HCT116 (cell line): ENCODE measurements around the gene ZDHHC3. TPM values are rescaled to one million over a fixed set of nuclear protein-coding genes. Genes with fewer than 3 reads are reported as not detected.
A peak's percentile ranks its signal among the peaks of the same experiment; 100 is the strongest.

Experiments used
- ATAC-seq: fragments of 200-7000 bp; cut with Tn5 transposase; 2 replicates; pipeline ENCODE4 v1.9.1; 2020; ENCODE audit warnings: mild to moderate bottlenecking, moderate library complexity
- BruUV-seq: library from RNA; stranded (reverse); fragments of 400-500 nt; replicated peaks from 2 replicates; lab custom pipeline; 2021; lab: Mats Ljungman, UMichigan
- CTCF ChIA-PET: fragments of 300-600 bp; sonication (Branson Sonifier 250); formaldehyde crosslinking; loops from one replicate; lab custom pipeline; 2021; ENCODE audit warnings: antibody characterized with exemption; lab: Charles Lee
- POLR2A ChIA-PET: fragments of 300-600, 350-600 bp; sonication (Branson Sonifier 250); formaldehyde crosslinking; loops from one replicate; lab custom pipeline; 2021; ENCODE audit warnings: antibody characterized with exemption; lab: Charles Lee
- RAD21 ChIA-PET, 2 experiments: fragments of 300-600 bp; sonication (Branson Sonifier 250); formaldehyde crosslinking; loops; one replicate each; lab custom pipeline; 2023; ENCODE audit warnings: low total read pairs in 2 of 2; ENCODE audit not compliant: uncharacterized antibody in 2 of 2, unreplicated experiment in 2 of 2, low non-redundant PET in 1 of 2; lab: Charles Lee
- DNase-seq: peaks from one replicate; pipeline ENCODE4 v3.0.0-alpha.2; 2010; ENCODE audit warnings: low read depth, low spot score
- H2AFZ ChIP-seq: fragments of 200-600 bp; shearing (Covaris generic), sonication (generic); 2 replicates; pipeline ENCODE4 v1.6.1; 2017; ENCODE audit warnings: low read depth, mixed run types, mixed read lengths, antibody characterized with exemption, low read length; ENCODE audit not compliant: poor library complexity, severe bottlenecking
- H3K27ac ChIP-seq: 2 replicates; pipeline ENCODE4 v1.5.1; 2012; ENCODE audit warnings: low read depth, low read length
- H3K27me3 ChIP-seq: fragments of 200-600 bp; sonication (generic); 2 replicates; pipeline ENCODE4 v1.6.1; 2016; ENCODE audit warnings: mixed run types, low read length, mixed read lengths; ENCODE audit not compliant: insufficient read depth
- H3K36me3 ChIP-seq, 2 experiments: fragments of 200-500 bp in 1 of 2; fragments of 200-600 bp in 1 of 2; sonication (Bioruptor generic) in 1 of 2; sonication (generic) in 1 of 2; 2 replicates each; pipeline versions ENCODE4 v1.5.1 to v1.6.1; 2014 to 2016; ENCODE audit warnings: low read length in 2 of 2, inconsistent platforms in 1 of 2, mixed read lengths in 1 of 2, mixed run types in 1 of 2; ENCODE audit not compliant: insufficient read depth in 2 of 2, control insufficient read depth in 1 of 2
- H3K4me1 ChIP-seq, 2 experiments: fragments of 200-600 bp in 1 of 2; sonication (generic) in 1 of 2; 2 replicates each; pipeline versions ENCODE4 v1.5.1 to v1.6.1; 2012 to 2017; ENCODE audit warnings: low read length in 2 of 2, inconsistent platforms in 1 of 2, mild to moderate bottlenecking in 1 of 2, mixed read lengths in 1 of 2, mixed run types in 1 of 2, moderate library complexity in 1 of 2; ENCODE audit not compliant: insufficient read depth in 2 of 2, control insufficient read depth in 1 of 2
- H3K4me2 ChIP-seq: fragments of 200-600 bp; sonication (generic); 2 replicates; pipeline ENCODE4 v1.6.1; 2017; ENCODE audit warnings: mixed run types, low read length, mixed read lengths
- H3K4me3 ChIP-seq, 2 experiments: fragments of 200-600 bp in 1 of 2; sonication (generic) in 1 of 2; replicated peaks in 1 of 2; 2 replicates each; pipeline ENCODE4 v1.5.1; 2011 to 2016; ENCODE audit warnings: low read length in 2 of 2, control low read depth in 1 of 2, low read depth in 1 of 2, mild to moderate bottlenecking in 1 of 2, mixed read lengths in 1 of 2, mixed run types in 1 of 2
- H3K79me2 ChIP-seq: fragments of 200-600 bp; sonication (generic); 2 replicates; pipeline ENCODE4 v1.6.1; 2017; ENCODE audit warnings: mild to moderate bottlenecking, mixed run types, low read length, moderate library complexity, mixed read lengths; ENCODE audit not compliant: insufficient read depth
- H3K9ac ChIP-seq: fragments of 200-600 bp; sonication (generic); 2 replicates; pipeline ENCODE4 v1.6.1; 2016; ENCODE audit warnings: low read length, mixed read lengths
- H3K9me2 ChIP-seq: fragments of 200-600 bp; sonication (generic), shearing (Covaris generic); 2 replicates; pipeline ENCODE4 v1.6.1; 2017; ENCODE audit warnings: mixed run types, mild to moderate bottlenecking, moderate library complexity; ENCODE audit not compliant: insufficient read depth
- H3K9me3 ChIP-seq, 2 experiments: fragments of 200-500 bp in 1 of 2; fragments of 200-600 bp in 1 of 2; sonication (Bioruptor generic) in 1 of 2; sonication (generic) in 1 of 2; 2 replicates each; pipeline ENCODE4 v1.6.1; 2014 to 2017; ENCODE audit warnings: low read length in 2 of 2, mixed read lengths in 2 of 2, inconsistent platforms in 1 of 2, low read depth in 1 of 2, mild to moderate bottlenecking in 1 of 2, mixed run types in 1 of 2, moderate library complexity in 1 of 2; ENCODE audit not compliant: control insufficient read depth in 1 of 2, insufficient read depth in 1 of 2
- H4K20me1 ChIP-seq: fragments of 200-600 bp; sonication (generic), shearing (Covaris generic); 2 replicates; pipeline ENCODE4 v1.6.1; 2017; ENCODE audit warnings: mixed run types, mild to moderate bottlenecking, moderate library complexity; ENCODE audit not compliant: insufficient read depth
- ATF3 ChIP-seq: IDR thresholded peaks from 2 replicates; pipeline ENCODE4 v1.6.1; 2012
- CBX3 ChIP-seq: IDR thresholded peaks from 2 replicates; pipeline ENCODE4 v1.6.1; 2012; ENCODE audit warnings: low read depth
- CEBPB ChIP-seq: IDR thresholded peaks from 2 replicates; pipeline ENCODE4 v1.6.1; 2012; ENCODE audit warnings: low read depth
- EZH2 ChIP-seq: fragments of 200-600 bp; sonication (generic); IDR thresholded peaks from 2 replicates; pipeline ENCODE4 v1.6.1; 2017; ENCODE audit warnings: antibody characterized with exemption, mixed run types
- EZH2phosphoT487 ChIP-seq: fragments of 200-600 bp; IDR thresholded peaks from 2 replicates; pipeline ENCODE4 v1.6.1; 2018; ENCODE audit warnings: antibody characterized with exemption, borderline replicate concordance
- FOSL1 ChIP-seq: IDR thresholded peaks from 2 replicates; pipeline ENCODE4 v1.6.1; 2012; ENCODE audit warnings: low read depth
- JUND ChIP-seq: IDR thresholded peaks from 2 replicates; pipeline ENCODE4 v1.6.1; 2012
- POLR2A ChIP-seq: IDR thresholded peaks from 2 replicates; pipeline ENCODE4 v1.7.0; 2011; ENCODE audit warnings: borderline replicate concordance; ENCODE audit not compliant: insufficient read depth, insufficient read length; ENCODE audit errors: extremely low read depth
- SIN3A ChIP-seq: IDR thresholded peaks from 2 replicates; pipeline ENCODE4 v1.6.1; 2012; ENCODE audit warnings: low read depth
- SP1 ChIP-seq: IDR thresholded peaks from 2 replicates; pipeline ENCODE4 v1.6.1; 2012; ENCODE audit warnings: low read depth
- SRF ChIP-seq: IDR thresholded peaks from 2 replicates; pipeline ENCODE4 v1.6.1; 2012; ENCODE audit warnings: low read depth
- ZFX ChIP-seq: fragments of 450-650 bp; IDR thresholded peaks from 2 replicates; pipeline ENCODE4 v1.6.1; 2017
- ZNF274 ChIP-seq: fragments of 200-500 bp; sonication (Bioruptor generic); IDR thresholded peaks from 2 replicates; pipeline ENCODE4 v1.6.1; 2014; ENCODE audit warnings: mild to moderate bottlenecking, low read depth, low read length, inconsistent platforms
- intact Hi-C: fragments of 100-400 bp; cut with micrococcal nuclease; formaldehyde crosslinking; loops from 2 replicates; pipeline ENCODE4 v1.10.0; 2022
- total RNA-seq: library from RNA; stranded (reverse); gene quantifications from one replicate; pipeline ENCODE4 v1.2.1, GENCODE V29; 2021; ENCODE audit not compliant: unreplicated experiment
- TF ChIP-seq, protein P1 (sequence below): IDR thresholded peaks from 2 replicates; pipeline ENCODE4 v1.6.1; 2012
- TF ChIP-seq, protein P2 (sequence below), 3 experiments: fragments of 200-600 bp in 1 of 3; sonication (generic) in 1 of 3; IDR thresholded peaks in 2 of 3; conservative IDR thresholded peaks in 1 of 3; 2 replicates each; pipeline ENCODE4 v1.5.1; 2012 to 2017; ENCODE audit warnings: low read depth in 2 of 3, low read length in 2 of 3, antibody characterized with exemption in 1 of 3, borderline replicate concordance in 1 of 3, control low read depth in 1 of 3, mild to moderate bottlenecking in 1 of 3, mixed read lengths in 1 of 3, mixed run types in 1 of 3, moderate library complexity in 1 of 3; ENCODE audit not compliant: insufficient read depth in 1 of 3
- TF ChIP-seq, protein P3 (sequence below): IDR thresholded peaks from 2 replicates; pipeline ENCODE4 v1.6.1; 2011; ENCODE audit warnings: mild to moderate bottlenecking, low read length, moderate library complexity; ENCODE audit not compliant: insufficient replicate concordance; ENCODE audit errors: extremely low read depth

ZDHHC3 gene
- total RNA-seq, 1 experiment from 2014 or later = 61.1 TPM

GRCh38 chr3:44983484-44983941 lies 7.5 kb upstream of the ZDHHC3 start:
- Histone ChIP-seq H3K4me3 (no peak overlapping the region), H3K36me3 (no peaks in the 10 kb centered on the region), H2AFZ (no peak overlapping the region), H3K27ac (no peak overlapping the region), H3K4me1 (peaks cover 13 to 37% of the 10 kb centered on the region in 2 experiments), H3K4me2 (peak overlapping the region; percentile 28; the same call in 1 of the 2 replicates), H4K20me1 (peaks cover 15% of the 10 kb centered on the region; the same call in 1 of the 2 replicates), H3K9me3 (no peaks in the 10 kb centered on the region), H3K27me3 (no peaks in the 10 kb centered on the region), H3K79me2 (peaks cover 91% of the 10 kb centered on the region), H3K9ac (no peak overlapping the region), H3K9me2 (no peaks in the 10 kb centered on the region)
- 0 out of 2 replicates have a peak, but pooled peaks have one; percentile 27 for TF ChIP-seq SIN3A
- TF ChIP-seq EZH2phosphoT487 = no peak
- no peak for TF ChIP-seq ZNF274
- no peak for TF ChIP-seq EZH2
- 0 out of 2 replicates have a peak, but pooled peaks have one; percentile 48 for TF ChIP-seq SP1
- TF ChIP-seq ZFX = no peak
- TF ChIP-seq, protein P1, sequence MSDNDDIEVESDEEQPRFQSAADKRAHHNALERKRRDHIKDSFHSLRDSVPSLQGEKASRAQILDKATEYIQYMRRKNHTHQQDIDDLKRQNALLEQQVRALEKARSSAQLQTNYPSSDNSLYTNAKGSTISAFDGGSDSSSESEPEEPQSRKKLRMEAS = no peak
- 0 out of 2 replicates have a peak, but pooled peaks have one; percentile 49 for TF ChIP-seq FOSL1
- BruUV-seq = no TSS peak
- no peak for DNase-seq
- ChIA-PET POLR2A (no interaction called here), CTCF (interaction anchor here (1.2 to 2.3 kb wide), 3 partner anchors 9 to 68 kb away, joined by 4 to 9 read pairs (median 6); no protein-coding TSS in a partner anchor), RAD21 (no interaction called here)
- no peak for ATAC-seq
- intact Hi-C loops = no loop called here

GRCh38 chr3:44982817-44983216 lies 6.8 kb upstream of the ZDHHC3 start:
- ATAC-seq (no peak), DNase-seq (no peak)
- Histone ChIP-seq H3K4me1 (peaks cover 13 to 38% of the 10 kb centered on the region in 2 experiments), H3K27ac (no peak overlapping the region), H3K79me2 (peaks cover 91% of the 10 kb centered on the region), H3K36me3 (no peaks in the 10 kb centered on the region), H3K9ac (no peak overlapping the region), H3K9me3 (no peaks in the 10 kb centered on the region), H3K4me2 (peak overlapping the region; percentile 28), H3K9me2 (no peaks in the 10 kb centered on the region), H3K4me3 (no peak overlapping the region), H4K20me1 (peaks cover 9% of the 10 kb centered on the region; the same call in 1 of the 2 replicates), H3K27me3 (no peaks in the 10 kb centered on the region), H2AFZ (no peak overlapping the region)
- CTCF ChIA-PET = interaction anchor here (1.2 to 2.3 kb wide), 2 partner anchors 10 to 68 kb away, joined by 4 to 9 read pairs; no protein-coding TSS in a partner anchor
- RAD21 ChIA-PET = no interaction called here
- POLR2A ChIA-PET = no interaction called here
- intact Hi-C loops = no loop called here
- TF ChIP-seq, protein P2, sequence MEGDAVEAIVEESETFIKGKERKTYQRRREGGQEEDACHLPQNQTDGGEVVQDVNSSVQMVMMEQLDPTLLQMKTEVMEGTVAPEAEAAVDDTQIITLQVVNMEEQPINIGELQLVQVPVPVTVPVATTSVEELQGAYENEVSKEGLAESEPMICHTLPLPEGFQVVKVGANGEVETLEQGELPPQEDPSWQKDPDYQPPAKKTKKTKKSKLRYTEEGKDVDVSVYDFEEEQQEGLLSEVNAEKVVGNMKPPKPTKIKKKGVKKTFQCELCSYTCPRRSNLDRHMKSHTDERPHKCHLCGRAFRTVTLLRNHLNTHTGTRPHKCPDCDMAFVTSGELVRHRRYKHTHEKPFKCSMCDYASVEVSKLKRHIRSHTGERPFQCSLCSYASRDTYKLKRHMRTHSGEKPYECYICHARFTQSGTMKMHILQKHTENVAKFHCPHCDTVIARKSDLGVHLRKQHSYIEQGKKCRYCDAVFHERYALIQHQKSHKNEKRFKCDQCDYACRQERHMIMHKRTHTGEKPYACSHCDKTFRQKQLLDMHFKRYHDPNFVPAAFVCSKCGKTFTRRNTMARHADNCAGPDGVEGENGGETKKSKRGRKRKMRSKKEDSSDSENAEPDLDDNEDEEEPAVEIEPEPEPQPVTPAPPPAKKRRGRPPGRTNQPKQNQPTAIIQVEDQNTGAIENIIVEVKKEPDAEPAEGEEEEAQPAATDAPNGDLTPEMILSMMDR (IDR thresholded peaks at IDR 0.05 in 2 of 3, conservative IDR thresholded peaks at IDR 0.05 in 1 of 3; ENCODE audit: borderline replicate concordance in 1 of 3, insufficient read depth in 1 of 3, low read depth in 2 of 3, low read length in 2 of 3) = no peak
- no peak for TF ChIP-seq SRF
- no peak for TF ChIP-seq CEBPB
- no peak for TF ChIP-seq ATF3
- TF ChIP-seq, protein P3, sequence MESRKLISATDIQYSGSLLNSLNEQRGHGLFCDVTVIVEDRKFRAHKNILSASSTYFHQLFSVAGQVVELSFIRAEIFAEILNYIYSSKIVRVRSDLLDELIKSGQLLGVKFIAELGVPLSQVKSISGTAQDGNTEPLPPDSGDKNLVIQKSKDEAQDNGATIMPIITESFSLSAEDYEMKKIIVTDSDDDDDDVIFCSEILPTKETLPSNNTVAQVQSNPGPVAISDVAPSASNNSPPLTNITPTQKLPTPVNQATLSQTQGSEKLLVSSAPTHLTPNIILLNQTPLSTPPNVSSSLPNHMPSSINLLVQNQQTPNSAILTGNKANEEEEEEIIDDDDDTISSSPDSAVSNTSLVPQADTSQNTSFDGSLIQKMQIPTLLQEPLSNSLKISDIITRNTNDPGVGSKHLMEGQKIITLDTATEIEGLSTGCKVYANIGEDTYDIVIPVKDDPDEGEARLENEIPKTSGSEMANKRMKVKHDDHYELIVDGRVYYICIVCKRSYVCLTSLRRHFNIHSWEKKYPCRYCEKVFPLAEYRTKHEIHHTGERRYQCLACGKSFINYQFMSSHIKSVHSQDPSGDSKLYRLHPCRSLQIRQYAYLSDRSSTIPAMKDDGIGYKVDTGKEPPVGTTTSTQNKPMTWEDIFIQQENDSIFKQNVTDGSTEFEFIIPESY = no peak
- no peak for TF ChIP-seq FOSL1
- TF ChIP-seq EZH2phosphoT487 = no peak
- no peak for TF ChIP-seq POLR2A
- TF ChIP-seq JUND = no peak
- no peak for TF ChIP-seq CBX3
- BruUV-seq = no TSS peak
